WTC11 (cell line): Measurements from ENCODE around the gene THSD8. TPM values are rescaled to one million over a fixed set of nuclear protein-coding genes. Genes with fewer than 3 reads are reported as not detected.

Experiments
- ATAC-seq: fragments of 200-7000 bp; cut with Tn5 transposase; 2 replicates; pipeline ENCODE4 v1.10.0; 2021; ENCODE audit warnings: mild to moderate bottlenecking, moderate library complexity
- Bru-seq: library from RNA; stranded (reverse); fragments of 400-500 nt; gene quantifications from one replicate; lab custom pipeline; 2021; lab: Mats Ljungman, UMichigan
- CTCF ChIA-PET: fragments of 300-600 bp; sonication (Branson Sonifier 250); formaldehyde crosslinking; loops from one replicate; lab custom pipeline; 2021; ENCODE audit warnings: antibody characterized with exemption; lab: Charles Lee
- POLR2A ChIA-PET: fragments of 350-600 bp; sonication (Branson Sonifier 250); formaldehyde crosslinking; loops from one replicate; lab custom pipeline; 2021; ENCODE audit warnings: antibody characterized with exemption; lab: Charles Lee
- DNase-seq: peaks from one replicate; pipeline ENCODE4 v3.0.0; 2021; ENCODE audit warnings: low spot score
- H3K27ac Mint-ChIP-seq: 2 replicates; pipeline ENCODE4 v1.8.0; 2021; ENCODE audit warnings: mixed read lengths
- H3K27me3 Mint-ChIP-seq: 2 replicates; pipeline ENCODE4 v1.8.0; 2021; ENCODE audit warnings: low read depth, mild to moderate bottlenecking, moderate library complexity, mixed read lengths
- H3K36me3 Mint-ChIP-seq: 2 replicates; pipeline ENCODE4 v1.8.0; 2021; ENCODE audit warnings: mixed read lengths
- H3K4me1 Mint-ChIP-seq: 2 replicates; pipeline ENCODE4 v1.8.0; 2022; ENCODE audit warnings: mixed read lengths
- H3K4me3 Mint-ChIP-seq: 2 replicates; pipeline ENCODE4 v1.8.0; 2021; ENCODE audit warnings: mild to moderate bottlenecking, moderate library complexity, mixed read lengths
- H3K9me3 Mint-ChIP-seq: 2 replicates; pipeline ENCODE4 v1.8.0; 2021; ENCODE audit warnings: mixed read lengths
- ARID4B ChIP-seq: sonication (generic); formaldehyde crosslinking; IDR thresholded peaks from 2 replicates; pipeline ENCODE4 v1.8.0; 2023; ENCODE audit warnings: missing genetic modification reagents, mild to moderate bottlenecking, borderline replicate concordance
- ESRRA ChIP-seq: sonication (generic); formaldehyde crosslinking; IDR thresholded peaks from 2 replicates; pipeline ENCODE4 v1.8.1; 2022; ENCODE audit warnings: mild to moderate bottlenecking, missing genetic modification reagents, borderline replicate concordance
- MXD4 ChIP-seq: fragments of 250-450 bp; sonication (Bioruptor Pico); IDR thresholded peaks from 2 replicates; pipeline ENCODE4 v1.8.0; 2021; ENCODE audit warnings: mild to moderate bottlenecking, moderate library complexity, borderline replicate concordance
- NR1H2 ChIP-seq: sonication (generic); formaldehyde crosslinking; IDR thresholded peaks from 2 replicates; pipeline ENCODE4 v1.9.0; 2021; ENCODE audit warnings: mild to moderate bottlenecking, moderate library complexity, missing genetic modification reagents
- RORB ChIP-seq: fragments of 250-450 bp; sonication (Bioruptor Pico); IDR thresholded peaks from 2 replicates; pipeline ENCODE4 v1.9.0; 2021; ENCODE audit warnings: mild to moderate bottlenecking
- SMAD4 ChIP-seq: sonication (generic); formaldehyde crosslinking; IDR thresholded peaks from 2 replicates; pipeline ENCODE4 v1.8.0; 2022; ENCODE audit warnings: mild to moderate bottlenecking, missing genetic modification reagents
- SOX15 ChIP-seq: fragments of 250-450 bp; sonication (Bioruptor Pico); IDR thresholded peaks from 2 replicates; pipeline ENCODE4 v1.9.0; 2021; ENCODE audit warnings: mild to moderate bottlenecking
- ZNF138 ChIP-seq: sonication (generic); formaldehyde crosslinking; conservative IDR thresholded peaks from 2 replicates; pipeline ENCODE4 v1.8.1; 2022; ENCODE audit warnings: mild to moderate bottlenecking, moderate library complexity, missing genetic modification reagents
- ZNF219 ChIP-seq: sonication (generic); formaldehyde crosslinking; IDR thresholded peaks from 2 replicates; pipeline ENCODE4 v1.8.0; 2023; ENCODE audit warnings: missing genetic modification reagents, mild to moderate bottlenecking, borderline replicate concordance
- ZNF232 ChIP-seq: sonication (generic); formaldehyde crosslinking; IDR thresholded peaks from 2 replicates; pipeline ENCODE4 v1.8.0; 2022; ENCODE audit warnings: mild to moderate bottlenecking, missing genetic modification reagents
- long read RNA-seq, 3 experiments: library from RNA in 1 of 3; library from capped mRNA in 1 of 3; library from polyadenylated mRNA in 1 of 3; unstranded in 2 of 3; stranded (forward) in 1 of 3; transcript quantifications; one replicate each; pipeline ENCODE4 v2.0.0, GENCODE V29; 2021
- total RNA-seq: library from RNA; stranded (reverse); gene quantifications from 3 replicates; pipeline ENCODE4 v1.2.3, GENCODE V29; 2021
- TF ChIP-seq, protein P1 (sequence below): sonication (generic); formaldehyde crosslinking; IDR thresholded peaks from 2 replicates; pipeline ENCODE4 v1.8.1; 2023; ENCODE audit warnings: mild to moderate bottlenecking, missing genetic modification reagents
- TF ChIP-seq, protein P2 (sequence below): sonication (generic); formaldehyde crosslinking; IDR thresholded peaks from 2 replicates; pipeline ENCODE4 v1.8.1; 2022; ENCODE audit warnings: mild to moderate bottlenecking, missing genetic modification reagents, moderate library complexity, borderline replicate concordance
- TF ChIP-seq, protein P3 (sequence below): sonication (generic); formaldehyde crosslinking; IDR thresholded peaks from 2 replicates; pipeline ENCODE4 v1.8.0; 2022; ENCODE audit warnings: missing genetic modification reagents
- TF ChIP-seq, protein P4 (sequence below): sonication (generic); formaldehyde crosslinking; IDR thresholded peaks from 2 replicates; pipeline ENCODE4 v1.8.1; 2022; ENCODE audit warnings: mild to moderate bottlenecking, moderate library complexity, missing genetic modification reagents
- TF ChIP-seq, protein P5 (sequence below): fragments of 250-450 bp; sonication (Bioruptor Pico); IDR thresholded peaks from 2 replicates; pipeline ENCODE4 v1.9.0; 2021; ENCODE audit warnings: mild to moderate bottlenecking
- TF ChIP-seq, protein P6 (sequence below): fragments of 250-450 bp; sonication (Bioruptor Pico); conservative IDR thresholded peaks from 2 replicates; pipeline ENCODE4 v1.9.0; 2021; ENCODE audit warnings: mild to moderate bottlenecking

The THSD8 gene
- 30.1 to 50.2 TPM (median 47.0 TPM) in 3 replicates for total RNA-seq
- Bru-seq, nascent RNA = percentile 27 among the genes with signal in this experiment
- long read RNA-seq, experiment 1, partial matches to known transcripts = 0 of 2 reads
- long read RNA-seq, experiment 1, other reads (novel, unspliced or antisense) = 2 of 2 reads
- long read RNA-seq, experiment 2, partial matches to known transcripts = 1 of 1 reads
- long read RNA-seq, experiment 2, other reads (novel, unspliced or antisense) = 0 of 1 reads
- long read RNA-seq, experiment 3, partial matches to known transcripts = 1 of 1 reads
- long read RNA-seq, experiment 3, other reads (novel, unspliced or antisense) = 0 of 1 reads

GRCh38 chr19:12801466-12802266, at the start of gene THSD8, which contains the start of gene PRDX2:
Gene THSD8, plus strand, starts transcription at chr19:12802069. Its CDS starts 3 bp downstream, at chr19:12802072.
Gene PRDX2, minus strand, starts transcription at chr19:12801800. Its CDS starts 539 bp downstream, at chr19:12801261.
- Mint-ChIP-seq H3K4me3 (peak within 1 kb of the TSS; percentile 87), H3K36me3 (peaks cover 21% of the 10 kb centered on the region), H3K4me1 (peaks cover 21% of the 10 kb centered on the region), H3K9me3 (no peaks in the 10 kb centered on the region), H3K27ac (no peak within 1 kb of the TSS; the same call in 1 of the 2 replicates), H3K27me3 (peaks cover 4% of the 10 kb centered on the region; the same call in 1 of the 2 replicates)
- ChIA-PET CTCF (interaction anchor here (0.5 to 14.0 kb wide), 13 partner anchors 9 to 191 kb away, joined by 3 to 341 read pairs (median 4); partner anchors contain the start of genes JUNB, RTBDN, ZNF490 and ZNF791), POLR2A (interaction anchor here (0.6 to 2.0 kb wide), 3 partner anchors 10 to 1229 kb away, joined by 3 to 9 read pairs (median 4); partner anchors contain the start of gene JUNB)
- ATAC-seq (peak; percentile 49), DNase-seq (peak; percentile 82)
- TF ChIP-seq ZNF232 (CRISPR knock-in tag) (peak; percentile 28; the same call in 1 of the 2 replicates), NR1H2 (CRISPR knock-in tag) (no peak), ZNF138 (CRISPR knock-in tag) (peak; percentile 58; the same call in 1 of the 2 replicates), RORB (CRISPR knock-in tag) (0 out of 2 replicates have a peak, but pooled peaks have one; percentile 28), ESRRA (CRISPR knock-in tag) (no peak), SMAD4 (CRISPR knock-in tag) (no peak), SOX15 (CRISPR knock-in tag) (no peak), ARID4B (peak; percentile 75; the same call in 1 of the 2 replicates), ZNF219 (CRISPR knock-in tag) (no peak; the same call in 1 of the 2 replicates), MXD4 (CRISPR knock-in tag) (no peak)
- TF ChIP-seq, protein P1, sequence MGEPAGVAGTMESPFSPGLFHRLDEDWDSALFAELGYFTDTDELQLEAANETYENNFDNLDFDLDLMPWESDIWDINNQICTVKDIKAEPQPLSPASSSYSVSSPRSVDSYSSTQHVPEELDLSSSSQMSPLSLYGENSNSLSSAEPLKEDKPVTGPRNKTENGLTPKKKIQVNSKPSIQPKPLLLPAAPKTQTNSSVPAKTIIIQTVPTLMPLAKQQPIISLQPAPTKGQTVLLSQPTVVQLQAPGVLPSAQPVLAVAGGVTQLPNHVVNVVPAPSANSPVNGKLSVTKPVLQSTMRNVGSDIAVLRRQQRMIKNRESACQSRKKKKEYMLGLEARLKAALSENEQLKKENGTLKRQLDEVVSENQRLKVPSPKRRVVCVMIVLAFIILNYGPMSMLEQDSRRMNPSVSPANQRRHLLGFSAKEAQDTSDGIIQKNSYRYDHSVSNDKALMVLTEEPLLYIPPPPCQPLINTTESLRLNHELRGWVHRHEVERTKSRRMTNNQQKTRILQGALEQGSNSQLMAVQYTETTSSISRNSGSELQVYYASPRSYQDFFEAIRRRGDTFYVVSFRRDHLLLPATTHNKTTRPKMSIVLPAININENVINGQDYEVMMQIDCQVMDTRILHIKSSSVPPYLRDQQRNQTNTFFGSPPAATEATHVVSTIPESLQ = no peak
- TF ChIP-seq, protein P2, sequence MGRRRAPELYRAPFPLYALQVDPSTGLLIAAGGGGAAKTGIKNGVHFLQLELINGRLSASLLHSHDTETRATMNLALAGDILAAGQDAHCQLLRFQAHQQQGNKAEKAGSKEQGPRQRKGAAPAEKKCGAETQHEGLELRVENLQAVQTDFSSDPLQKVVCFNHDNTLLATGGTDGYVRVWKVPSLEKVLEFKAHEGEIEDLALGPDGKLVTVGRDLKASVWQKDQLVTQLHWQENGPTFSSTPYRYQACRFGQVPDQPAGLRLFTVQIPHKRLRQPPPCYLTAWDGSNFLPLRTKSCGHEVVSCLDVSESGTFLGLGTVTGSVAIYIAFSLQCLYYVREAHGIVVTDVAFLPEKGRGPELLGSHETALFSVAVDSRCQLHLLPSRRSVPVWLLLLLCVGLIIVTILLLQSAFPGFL (CRISPR knock-in tag) = 0 out of 2 replicates have a peak, but pooled peaks have one; percentile 8
- TF ChIP-seq, protein P3, sequence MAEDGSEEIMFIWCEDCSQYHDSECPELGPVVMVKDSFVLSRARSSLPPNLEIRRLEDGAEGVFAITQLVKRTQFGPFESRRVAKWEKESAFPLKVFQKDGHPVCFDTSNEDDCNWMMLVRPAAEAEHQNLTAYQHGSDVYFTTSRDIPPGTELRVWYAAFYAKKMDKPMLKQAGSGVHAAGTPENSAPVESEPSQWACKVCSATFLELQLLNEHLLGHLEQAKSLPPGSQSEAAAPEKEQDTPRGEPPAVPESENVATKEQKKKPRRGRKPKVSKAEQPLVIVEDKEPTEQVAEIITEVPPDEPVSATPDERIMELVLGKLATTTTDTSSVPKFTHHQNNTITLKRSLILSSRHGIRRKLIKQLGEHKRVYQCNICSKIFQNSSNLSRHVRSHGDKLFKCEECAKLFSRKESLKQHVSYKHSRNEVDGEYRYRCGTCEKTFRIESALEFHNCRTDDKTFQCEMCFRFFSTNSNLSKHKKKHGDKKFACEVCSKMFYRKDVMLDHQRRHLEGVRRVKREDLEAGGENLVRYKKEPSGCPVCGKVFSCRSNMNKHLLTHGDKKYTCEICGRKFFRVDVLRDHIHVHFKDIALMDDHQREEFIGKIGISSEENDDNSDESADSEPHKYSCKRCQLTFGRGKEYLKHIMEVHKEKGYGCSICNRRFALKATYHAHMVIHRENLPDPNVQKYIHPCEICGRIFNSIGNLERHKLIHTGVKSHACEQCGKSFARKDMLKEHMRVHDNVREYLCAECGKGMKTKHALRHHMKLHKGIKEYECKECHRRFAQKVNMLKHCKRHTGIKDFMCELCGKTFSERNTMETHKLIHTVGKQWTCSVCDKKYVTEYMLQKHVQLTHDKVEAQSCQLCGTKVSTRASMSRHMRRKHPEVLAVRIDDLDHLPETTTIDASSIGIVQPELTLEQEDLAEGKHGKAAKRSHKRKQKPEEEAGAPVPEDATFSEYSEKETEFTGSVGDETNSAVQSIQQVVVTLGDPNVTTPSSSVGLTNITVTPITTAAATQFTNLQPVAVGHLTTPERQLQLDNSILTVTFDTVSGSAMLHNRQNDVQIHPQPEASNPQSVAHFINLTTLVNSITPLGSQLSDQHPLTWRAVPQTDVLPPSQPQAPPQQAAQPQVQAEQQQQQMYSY (CRISPR knock-in tag) = peak; percentile 61; the same call in 1 of the 2 replicates
- TF ChIP-seq, protein P4, sequence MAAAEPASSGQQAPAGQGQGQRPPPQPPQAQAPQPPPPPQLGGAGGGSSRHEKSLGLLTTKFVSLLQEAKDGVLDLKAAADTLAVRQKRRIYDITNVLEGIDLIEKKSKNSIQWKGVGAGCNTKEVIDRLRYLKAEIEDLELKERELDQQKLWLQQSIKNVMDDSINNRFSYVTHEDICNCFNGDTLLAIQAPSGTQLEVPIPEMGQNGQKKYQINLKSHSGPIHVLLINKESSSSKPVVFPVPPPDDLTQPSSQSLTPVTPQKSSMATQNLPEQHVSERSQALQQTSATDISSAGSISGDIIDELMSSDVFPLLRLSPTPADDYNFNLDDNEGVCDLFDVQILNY (CRISPR knock-in tag) = 0 out of 2 replicates have a peak, but pooled peaks have one; percentile 72
- TF ChIP-seq, protein P5, sequence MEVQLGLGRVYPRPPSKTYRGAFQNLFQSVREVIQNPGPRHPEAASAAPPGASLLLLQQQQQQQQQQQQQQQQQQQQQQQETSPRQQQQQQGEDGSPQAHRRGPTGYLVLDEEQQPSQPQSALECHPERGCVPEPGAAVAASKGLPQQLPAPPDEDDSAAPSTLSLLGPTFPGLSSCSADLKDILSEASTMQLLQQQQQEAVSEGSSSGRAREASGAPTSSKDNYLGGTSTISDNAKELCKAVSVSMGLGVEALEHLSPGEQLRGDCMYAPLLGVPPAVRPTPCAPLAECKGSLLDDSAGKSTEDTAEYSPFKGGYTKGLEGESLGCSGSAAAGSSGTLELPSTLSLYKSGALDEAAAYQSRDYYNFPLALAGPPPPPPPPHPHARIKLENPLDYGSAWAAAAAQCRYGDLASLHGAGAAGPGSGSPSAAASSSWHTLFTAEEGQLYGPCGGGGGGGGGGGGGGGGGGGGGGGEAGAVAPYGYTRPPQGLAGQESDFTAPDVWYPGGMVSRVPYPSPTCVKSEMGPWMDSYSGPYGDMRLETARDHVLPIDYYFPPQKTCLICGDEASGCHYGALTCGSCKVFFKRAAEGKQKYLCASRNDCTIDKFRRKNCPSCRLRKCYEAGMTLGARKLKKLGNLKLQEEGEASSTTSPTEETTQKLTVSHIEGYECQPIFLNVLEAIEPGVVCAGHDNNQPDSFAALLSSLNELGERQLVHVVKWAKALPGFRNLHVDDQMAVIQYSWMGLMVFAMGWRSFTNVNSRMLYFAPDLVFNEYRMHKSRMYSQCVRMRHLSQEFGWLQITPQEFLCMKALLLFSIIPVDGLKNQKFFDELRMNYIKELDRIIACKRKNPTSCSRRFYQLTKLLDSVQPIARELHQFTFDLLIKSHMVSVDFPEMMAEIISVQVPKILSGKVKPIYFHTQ (CRISPR knock-in tag) = no peak
- TF ChIP-seq, protein P6, sequence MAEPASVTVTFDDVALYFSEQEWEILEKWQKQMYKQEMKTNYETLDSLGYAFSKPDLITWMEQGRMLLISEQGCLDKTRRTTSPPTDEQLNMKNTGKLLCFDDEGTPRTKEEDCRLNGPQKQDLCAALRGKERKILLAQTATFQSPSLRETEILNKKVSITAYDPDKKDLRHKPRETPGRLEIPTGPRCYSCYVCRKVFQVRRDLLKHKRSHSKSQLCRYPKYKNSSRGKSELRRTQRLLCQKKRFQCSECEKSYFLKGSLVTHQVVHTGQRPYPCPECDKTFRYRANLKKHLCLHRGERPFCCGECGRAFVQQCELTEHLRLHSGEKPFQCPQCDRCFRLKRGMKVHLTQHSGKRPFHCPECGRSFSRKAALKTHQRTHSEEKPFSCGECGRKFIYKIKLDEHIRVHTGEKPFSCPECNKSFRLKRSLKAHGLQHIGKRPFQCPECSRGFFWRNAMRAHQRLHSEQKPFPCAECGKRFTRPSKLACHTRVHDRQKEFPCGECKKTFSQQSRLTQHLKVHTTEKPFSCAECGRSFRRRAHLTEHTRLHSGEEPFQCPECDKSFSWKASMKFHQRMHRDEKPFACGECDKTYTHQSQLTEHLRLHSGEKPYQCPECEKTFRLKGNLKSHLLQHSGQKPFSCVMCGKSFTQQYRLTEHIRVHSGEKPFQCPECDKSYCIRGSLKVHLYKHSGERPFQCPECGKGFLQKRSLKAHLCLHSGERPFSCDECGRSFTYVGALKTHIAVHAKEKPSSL (CRISPR knock-in tag) = no peak
